Keratinocyte (primary cell): ENCODE measurements around the gene TK2.

Source experiments
- EZH2 ChIP-seq: IDR thresholded peaks from one replicate; pipeline ENCODE4 v1.6.1; 2012; ENCODE audit warnings: inconsistent platforms, mild to moderate bottlenecking, low read length, moderate library complexity
- TF ChIP-seq, protein P1 (sequence below), 3 experiments: IDR thresholded peaks in 1 of 3; conservative IDR thresholded peaks in 1 of 3; optimal IDR thresholded peaks in 1 of 3; 2 replicates in 2 of 3; 3 replicates in 1 of 3; pipeline versions ENCODE3 to v1.5.1; 2011; ENCODE audit warnings: low read length in 3 of 3, mild to moderate bottlenecking in 3 of 3, moderate library complexity in 2 of 3, control low read depth in 1 of 3, inconsistent platforms in 1 of 3; ENCODE audit not compliant: insufficient read depth in 2 of 3; ENCODE audit errors: extremely low read depth in 1 of 3

DNA sequence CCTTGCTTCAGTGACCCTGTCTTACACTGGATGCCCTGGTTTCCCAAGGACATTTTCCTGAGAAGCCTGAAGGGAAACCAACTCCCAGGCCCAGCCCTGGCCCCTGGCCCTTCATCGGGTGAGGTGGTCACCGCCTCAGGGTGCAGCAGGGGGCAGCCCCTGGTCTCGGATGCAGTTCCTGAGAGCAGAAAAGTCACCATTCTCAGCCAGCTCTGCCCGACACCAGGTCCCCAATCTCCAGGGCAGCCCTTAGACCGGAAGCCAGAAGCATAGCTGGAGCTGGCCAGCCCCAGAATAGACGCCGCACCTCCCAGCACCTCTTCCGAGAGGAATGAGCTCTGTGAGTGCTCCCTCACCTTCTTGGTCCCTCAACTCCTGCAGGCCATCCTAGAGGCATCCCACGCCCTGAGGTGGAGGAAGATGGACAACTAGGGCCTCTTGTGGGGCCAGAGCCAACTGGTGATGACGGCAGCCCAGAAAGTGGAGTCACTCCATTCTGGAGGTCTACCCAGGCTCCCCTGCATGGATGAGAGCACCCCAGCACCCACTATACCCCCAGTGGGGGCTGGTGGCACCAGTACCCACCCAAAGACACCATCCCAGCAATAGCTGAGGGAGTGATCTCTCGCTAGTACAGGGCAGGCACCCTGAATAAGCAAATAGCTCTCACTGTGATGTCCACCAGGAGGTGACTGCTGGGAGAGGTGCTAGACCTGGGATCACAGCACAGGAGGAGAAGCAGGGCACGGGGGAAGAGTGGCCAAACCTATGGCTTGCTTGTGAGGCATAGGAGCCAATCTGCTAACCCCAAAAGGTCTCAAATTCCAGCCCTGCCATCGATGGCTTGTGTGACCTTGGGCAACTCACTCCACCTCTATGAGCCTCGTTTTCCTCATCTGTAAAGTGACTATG lies 56.2 kb downstream of the TK2 start:
- TF ChIP-seq, protein P1, sequence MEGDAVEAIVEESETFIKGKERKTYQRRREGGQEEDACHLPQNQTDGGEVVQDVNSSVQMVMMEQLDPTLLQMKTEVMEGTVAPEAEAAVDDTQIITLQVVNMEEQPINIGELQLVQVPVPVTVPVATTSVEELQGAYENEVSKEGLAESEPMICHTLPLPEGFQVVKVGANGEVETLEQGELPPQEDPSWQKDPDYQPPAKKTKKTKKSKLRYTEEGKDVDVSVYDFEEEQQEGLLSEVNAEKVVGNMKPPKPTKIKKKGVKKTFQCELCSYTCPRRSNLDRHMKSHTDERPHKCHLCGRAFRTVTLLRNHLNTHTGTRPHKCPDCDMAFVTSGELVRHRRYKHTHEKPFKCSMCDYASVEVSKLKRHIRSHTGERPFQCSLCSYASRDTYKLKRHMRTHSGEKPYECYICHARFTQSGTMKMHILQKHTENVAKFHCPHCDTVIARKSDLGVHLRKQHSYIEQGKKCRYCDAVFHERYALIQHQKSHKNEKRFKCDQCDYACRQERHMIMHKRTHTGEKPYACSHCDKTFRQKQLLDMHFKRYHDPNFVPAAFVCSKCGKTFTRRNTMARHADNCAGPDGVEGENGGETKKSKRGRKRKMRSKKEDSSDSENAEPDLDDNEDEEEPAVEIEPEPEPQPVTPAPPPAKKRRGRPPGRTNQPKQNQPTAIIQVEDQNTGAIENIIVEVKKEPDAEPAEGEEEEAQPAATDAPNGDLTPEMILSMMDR (optimal IDR thresholded peaks at IDR 0.05 in 1 of 3, IDR thresholded peaks at IDR 0.05 in 1 of 3, conservative IDR thresholded peaks at IDR 0.05 in 1 of 3; ENCODE audit: extremely low read depth in 1 of 3, insufficient read depth in 2 of 3, low read length in 3 of 3): no peak
- no peak for TF ChIP-seq EZH2
